Subcutaneous adipose tissue (tissue), 4 donors: ENCODE data around the gene GALNT8. TPM values are rescaled to one million over a fixed set of nuclear protein-coding genes. Genes with fewer than 3 reads are reported as not detected.

Source experiments
- CTCF ChIP-seq: fragments of 450-650 bp; IDR thresholded peaks from one replicate; pipeline ENCODE4 v1.5.1; 2016; ENCODE audit warnings: low read depth, mild to moderate bottlenecking, control low read depth, antibody characterized with exemption, moderate library complexity
- total RNA-seq, 4 donors: library from RNA; depleted of rRNA; stranded (reverse); fragments of >200 nt; gene quantifications; one replicate each; pipeline ENCODE4 v1.1.0, GENCODE V29; 2016

GALNT8 gene
- total RNA-seq, 4 donors from 2014 or later, result 0.33 to 3.3 (median 1.3) TPM

- no peak for TF ChIP-seq CTCF
Observed at GRCh38 chr12:4744709-4745108, 24.5 kb downstream of the GALNT8 start.

- TF ChIP-seq CTCF, result no peak
Observed at GRCh38 chr12:4745249-4745648, 25.0 kb downstream of the GALNT8 start.

- TF ChIP-seq CTCF, result no peak
Observed at GRCh38 chr12:4762773-4763172, 42.6 kb downstream of the GALNT8 start.

- TF ChIP-seq CTCF, result no peak
Observed at GRCh38 chr12:4763549-4763948, 43.3 kb downstream of the GALNT8 start.

GRCh38 chr12:4766445-4766844, 46.2 kb downstream of the GALNT8 start:
- no peak for TF ChIP-seq CTCF

GRCh38 chr12:4767186-4767585, 47.0 kb downstream of the GALNT8 start:
- no peak for TF ChIP-seq CTCF

GRCh38 chr12:4768341-4768740, 48.1 kb downstream of the GALNT8 start:
- TF ChIP-seq CTCF, result no peak
